Activated naive CD4-positive, alpha-beta T cell treated with anti-CD3 and anti-CD28 coated beads, Interleukin-2, amount 10 ng/mL, durations not matched to agents 7 days and 5 days (primary cell): ENCODE results near the gene ZNF691.
"Not testable (repeated sequence)": the region's sequence is repeated elsewhere in the genome, so short reads cannot be mapped to it uniquely, and the experiment has no call there.

Experiments
- CTCF ChIA-PET: fragments of 350-600 bp; sonication (Branson Sonifier 250); formaldehyde crosslinking; loops from one replicate; lab custom pipeline; 2021; ENCODE audit warnings: antibody characterized with exemption; lab: Charles Lee
- DNase-seq: peaks from one replicate; pipeline ENCODE4 v3.0.0-alpha.2; 2020
- H3K27ac Mint-ChIP-seq: one replicate; pipeline ENCODE4 v1.8.0; 2021; ENCODE audit warnings: mild to moderate bottlenecking, moderate library complexity, mixed read lengths
- H3K27me3 Mint-ChIP-seq: one replicate; pipeline ENCODE4 v1.8.0; 2021; ENCODE audit warnings: mild to moderate bottlenecking, mixed read lengths
- H3K36me3 Mint-ChIP-seq: one replicate; pipeline ENCODE4 v1.8.0; 2021; ENCODE audit warnings: mixed read lengths
- H3K4me1 Mint-ChIP-seq: one replicate; pipeline ENCODE4 v1.8.0; 2021; ENCODE audit warnings: mixed read lengths
- H3K4me3 Mint-ChIP-seq: one replicate; pipeline ENCODE4 v1.8.0; 2021; ENCODE audit warnings: mild to moderate bottlenecking, moderate library complexity, mixed read lengths
- H3K9me3 Mint-ChIP-seq: one replicate; pipeline ENCODE4 v1.8.0; 2021; ENCODE audit warnings: mixed read lengths

The ZNF691 gene

GRCh38 chr1:42888013-42888633 is 41.7 kb downstream of the ZNF691 start:
- no peaks in the 10 kb centered on the region for H3K9me3 Mint-ChIP-seq
- DNase-seq = no peak
- H3K27me3 Mint-ChIP-seq = peaks cover 4% of the 10 kb centered on the region
- no peak overlapping the region for H3K4me3 Mint-ChIP-seq
- H3K27ac Mint-ChIP-seq = no peak overlapping the region
- no peaks in the 10 kb centered on the region for H3K36me3 Mint-ChIP-seq
- no peaks in the 10 kb centered on the region for H3K4me1 Mint-ChIP-seq
- CTCF ChIA-PET = no interaction called here

GRCh38 chr1:42889264-42889663 is 42.9 kb downstream of the ZNF691 start:
- H3K9me3 Mint-ChIP-seq = no peaks in the 10 kb centered on the region
- H3K27ac Mint-ChIP-seq = no peak overlapping the region
- CTCF ChIA-PET = interaction anchor here (0.7 kb wide), 1 partner anchor 11 kb away, joined by 3 read pairs; no protein-coding TSS in a partner anchor
- no peak for DNase-seq
- peaks cover 4% of the 10 kb centered on the region for H3K27me3 Mint-ChIP-seq
- no peak overlapping the region for H3K4me3 Mint-ChIP-seq
- H3K4me1 Mint-ChIP-seq = no peaks in the 10 kb centered on the region
- H3K36me3 Mint-ChIP-seq = no peaks in the 10 kb centered on the region

DNA sequence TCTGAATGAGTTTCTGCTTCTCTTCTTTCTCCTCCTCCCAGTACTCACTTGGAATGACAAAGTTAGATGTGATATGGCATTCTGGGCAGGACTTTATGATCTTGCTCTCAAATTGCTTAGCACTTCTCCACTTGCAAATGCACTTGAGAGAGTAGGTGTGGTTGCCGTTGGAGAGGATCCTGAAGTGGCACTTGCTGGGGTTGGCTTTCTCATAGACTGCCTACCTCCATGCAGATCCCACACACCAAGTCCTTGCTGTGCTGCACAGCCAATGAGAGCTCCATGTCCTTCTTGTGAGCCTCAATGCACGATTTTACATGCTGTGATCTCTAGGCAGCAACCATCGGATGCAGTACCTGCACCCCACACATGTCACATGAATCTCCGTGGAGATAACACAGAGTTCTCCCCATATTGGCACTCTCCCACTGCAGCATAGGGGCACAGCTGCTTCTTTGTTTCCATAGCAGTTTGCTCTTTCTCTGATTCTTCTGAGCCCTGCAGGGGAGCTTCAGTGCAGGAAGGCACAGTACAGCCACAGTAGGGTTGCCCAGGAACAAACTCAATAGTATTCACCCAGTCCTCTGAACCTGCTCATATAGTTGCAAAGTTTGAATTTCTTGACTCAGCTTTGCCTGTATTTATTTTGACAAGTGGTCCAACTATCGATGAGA is 45.2 kb downstream of the ZNF691 start:
- no peaks in the 10 kb centered on the region for H3K4me1 Mint-ChIP-seq
- H3K36me3 Mint-ChIP-seq = no peaks in the 10 kb centered on the region
- H3K27ac Mint-ChIP-seq = no peak overlapping the region
- H3K27me3 Mint-ChIP-seq = peaks cover 11% of the 10 kb centered on the region
- CTCF ChIA-PET = interaction anchor here (0.9 kb wide), 1 partner anchor 21 kb away, joined by 3 read pairs; no protein-coding TSS in a partner anchor
- H3K9me3 Mint-ChIP-seq = no peaks in the 10 kb centered on the region
- H3K4me3 Mint-ChIP-seq = no peak overlapping the region
- no peak for DNase-seq

- not testable (repeated sequence) for H3K36me3 Mint-ChIP-seq, DNase-seq, H3K4me1 Mint-ChIP-seq, H3K4me3 Mint-ChIP-seq, H3K27ac Mint-ChIP-seq
- CTCF ChIA-PET = interaction anchor here (1.2 to 1.5 kb wide), 2 partner anchors 11 to 174 kb away, joined by 3 to 4 read pairs; no protein-coding TSS in a partner anchor
- H3K9me3 Mint-ChIP-seq = peaks cover 11% of the 10 kb centered on the region
- peaks cover 31% of the 10 kb centered on the region for H3K27me3 Mint-ChIP-seq
These were observed 53.5 kb downstream of the ZNF691 start for GRCh38 chr1:42899960-42900359.
